GM23338 (cell line): ENCODE data around the gene JARID2. TPM values are rescaled to one million over a fixed set of nuclear protein-coding genes. Genes with fewer than 3 reads are reported as not detected.
A peak's percentile ranks its signal among the peaks of the same experiment; 100 is the strongest.

ENCODE experiments used
- ATAC-seq: fragments of 200-7000 bp; cut with Tn5 transposase; 3 replicates; pipeline ENCODE4 v1.9.1; 2020
- DNase-seq: peaks from one replicate; pipeline ENCODE4 v3.0.0-alpha.2; 2015; ENCODE audit warnings: low spot score
- H2AFZ ChIP-seq: fragments of 200-600 bp; sonication (generic); 2 replicates; pipeline ENCODE4 v1.8.0; 2016; ENCODE audit warnings: antibody characterized with exemption, mild to moderate bottlenecking, moderate library complexity
- H3F3A ChIP-seq: fragments of 200-600 bp; sonication (generic); replicated peaks from 2 replicates; pipeline ENCODE4 v1.8.0; 2017; ENCODE audit warnings: antibody characterized with exemption, mixed run types, low read depth
- H3K27ac ChIP-seq: fragments of 200-600 bp; sonication (generic); 2 replicates; pipeline ENCODE4 v1.6.1; 2016; ENCODE audit warnings: low read depth
- H3K27me3 ChIP-seq: fragments of 200-600 bp; sonication (generic); 2 replicates; pipeline ENCODE4 v1.8.0; 2016; ENCODE audit warnings: mild to moderate bottlenecking, mixed run types, moderate library complexity; ENCODE audit not compliant: insufficient read depth
- H3K36me3 ChIP-seq: fragments of 200-600 bp; sonication (generic); 2 replicates; pipeline ENCODE4 v1.8.0; 2016; ENCODE audit warnings: mild to moderate bottlenecking; ENCODE audit not compliant: insufficient read depth
- H3K4me1 ChIP-seq: fragments of 200-600 bp; sonication (generic); 2 replicates; pipeline ENCODE4 v1.8.0; 2016; ENCODE audit warnings: mild to moderate bottlenecking, moderate library complexity; ENCODE audit not compliant: insufficient read depth
- H3K4me2 ChIP-seq: fragments of 200-600 bp; sonication (generic); 2 replicates; pipeline ENCODE4 v1.7.1; 2017; ENCODE audit warnings: mixed run types
- H3K4me3 ChIP-seq: fragments of 200-600 bp; sonication (generic); 2 replicates; pipeline ENCODE4 v1.6.1; 2016; ENCODE audit warnings: mixed run types
- H3K79me2 ChIP-seq: fragments of 200-600 bp; sonication (generic); replicated peaks from 2 replicates; pipeline ENCODE4 v1.8.0; 2017; ENCODE audit warnings: mild to moderate bottlenecking; ENCODE audit not compliant: insufficient read depth
- H3K9me2 ChIP-seq: fragments of 200-600 bp; sonication (generic); 2 replicates; pipeline ENCODE4 v1.8.0; 2017; ENCODE audit not compliant: insufficient read depth
- H4K20me1 ChIP-seq: fragments of 200-600 bp; sonication (generic); replicated peaks from 2 replicates; pipeline ENCODE4 v1.8.0; 2017; ENCODE audit warnings: mild to moderate bottlenecking; ENCODE audit not compliant: insufficient read depth
- H3K27ac Mint-ChIP-seq: 2 replicates; pipeline ENCODE4 v1.8.0; 2020; ENCODE audit warnings: inconsistent platforms, mild to moderate bottlenecking, moderate library complexity, mixed read lengths
- H3K27me3 Mint-ChIP-seq: 3 replicates; pipeline ENCODE4 v1.8.0; 2022; ENCODE audit warnings: low read depth, mild to moderate bottlenecking, moderate library complexity, mixed read lengths, inconsistent platforms; ENCODE audit not compliant: insufficient read depth, poor library complexity
- H3K36me3 Mint-ChIP-seq: 3 replicates; pipeline ENCODE4 v1.8.0; 2021; ENCODE audit warnings: low read depth, mild to moderate bottlenecking, inconsistent platforms, moderate library complexity, mixed read lengths
- H3K4me1 Mint-ChIP-seq: 3 replicates; pipeline ENCODE4 v1.8.0; 2020; ENCODE audit warnings: mild to moderate bottlenecking, inconsistent platforms, mixed read lengths
- H3K4me3 Mint-ChIP-seq: 3 replicates; pipeline ENCODE4 v1.8.0; 2021; ENCODE audit warnings: moderate library complexity, mild to moderate bottlenecking, inconsistent platforms, mixed read lengths
- H3K9me3 Mint-ChIP-seq: 3 replicates; pipeline ENCODE4 v1.8.0; 2020; ENCODE audit warnings: moderate library complexity, mild to moderate bottlenecking, inconsistent platforms, mixed read lengths
- CTCF ChIP-seq, 2 experiments: fragments of 200-600 bp in 1 of 2; sonication (generic) in 1 of 2; conservative IDR thresholded peaks; 2 replicates each; pipeline versions ENCODE4 v1.5.1 to v1.6.1; 2016 to 2017; ENCODE audit warnings: antibody characterized with exemption in 2 of 2, low read depth in 2 of 2, mild to moderate bottlenecking in 2 of 2, moderate library complexity in 1 of 2
- EZH2 ChIP-seq: fragments of 200-600 bp; sonication (generic); IDR thresholded peaks from one replicate; pipeline ENCODE4 v1.8.0; 2017; ENCODE audit warnings: antibody characterized with exemption, mild to moderate bottlenecking, low read depth; ENCODE audit not compliant: unreplicated experiment
- EZH2phosphoT487 ChIP-seq: fragments of 200-600 bp; sonication (generic); IDR thresholded peaks from one replicate; pipeline ENCODE4 v1.8.1; 2018; ENCODE audit warnings: antibody characterized with exemption; ENCODE audit not compliant: unreplicated experiment
- JUNB ChIP-seq: IDR thresholded peaks from one replicate; pipeline ENCODE4 v1.6.1; 2016; ENCODE audit warnings: antibody characterized with exemption; ENCODE audit not compliant: unreplicated experiment
- NANOG ChIP-seq: IDR thresholded peaks from 2 replicates; pipeline ENCODE4 v1.6.1; 2016; ENCODE audit warnings: antibody characterized with exemption, borderline replicate concordance
- POLR2AphosphoS5 ChIP-seq: IDR thresholded peaks from 2 replicates; pipeline ENCODE4 v1.6.1; 2016; ENCODE audit warnings: antibody characterized with exemption, low read depth
- ZNF114 ChIP-seq: fragments of 250-450 bp; sonication (Bioruptor Pico); IDR thresholded peaks from 2 replicates; pipeline ENCODE4 v1.5.0; 2020; ENCODE audit warnings: mild to moderate bottlenecking, moderate library complexity
- ZNF331 ChIP-seq: fragments of 250-450 bp; sonication (Bioruptor Pico); IDR thresholded peaks from 2 replicates; pipeline ENCODE4 v1.5.0; 2020; ENCODE audit warnings: low read depth, mild to moderate bottlenecking, moderate library complexity
- ZNF462 ChIP-seq: fragments of 250-450 bp; sonication (Bioruptor Pico); IDR thresholded peaks from 2 replicates; pipeline ENCODE4 v1.5.0; 2020; ENCODE audit warnings: mild to moderate bottlenecking, moderate library complexity
- polyA plus RNA-seq: library from polyadenylated mRNA; unstranded; fragments of >200 nt; fragmentation: Nextera tagmentation; extraction: Ambion mirVana; gene quantifications from 2 replicates; pipeline ENCODE4 v1.2.1, GENCODE V29; 2016
- total RNA-seq: library from RNA; depleted of rRNA; stranded (reverse); fragments of >200 nt; shearing (Covaris generic); gene quantifications from 2 replicates; pipeline ENCODE4 v1.2.3, GENCODE V29; 2014
- TF ChIP-seq, protein P1 (sequence below): IDR thresholded peaks from 2 replicates; pipeline ENCODE4 v1.6.1; 2016; ENCODE audit warnings: antibody characterized with exemption

The JARID2 gene
- total and polyA plus RNA-seq, 2 experiments from 2014 or later, result 92.8 to 196 TPM

DNA sequence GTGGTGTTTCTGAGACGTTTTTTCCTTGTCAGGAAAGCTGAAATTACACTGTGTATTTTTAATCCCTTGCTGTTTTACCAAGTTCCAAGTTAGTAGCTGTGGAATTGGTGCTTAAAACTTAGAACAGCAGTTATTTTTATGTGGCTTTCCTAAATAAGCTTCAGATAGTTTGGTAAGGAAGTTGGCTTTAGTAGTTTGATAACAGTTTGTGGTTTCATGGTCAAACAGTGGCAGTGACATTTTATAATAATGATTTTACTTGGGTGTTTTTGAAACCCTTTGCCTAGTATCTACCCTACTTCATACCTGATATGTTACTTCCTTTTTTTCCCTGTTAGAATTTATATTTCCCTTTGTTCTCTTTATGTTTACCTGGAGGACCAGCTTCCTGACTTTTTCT, 164.9 kb downstream of the JARID2 start:
- ATAC-seq, result no peak

More for the DNA sequence above, 164.9 kb downstream of the JARID2 start:
- no peak for TF ChIP-seq NANOG
- no peak for TF ChIP-seq JUNB
- no peak for TF ChIP-seq ZNF331 (CRISPR knock-in tag)
- no peak for TF ChIP-seq EZH2
- TF ChIP-seq CTCF (conservative IDR thresholded peaks at IDR 0.05; ENCODE audit: low read depth in 2 of 2), result no peak
- no peak for TF ChIP-seq POLR2AphosphoS5
- TF ChIP-seq ZNF114 (CRISPR knock-in tag), result no peak
- no peak for TF ChIP-seq EZH2phosphoT487
- TF ChIP-seq, protein P1, sequence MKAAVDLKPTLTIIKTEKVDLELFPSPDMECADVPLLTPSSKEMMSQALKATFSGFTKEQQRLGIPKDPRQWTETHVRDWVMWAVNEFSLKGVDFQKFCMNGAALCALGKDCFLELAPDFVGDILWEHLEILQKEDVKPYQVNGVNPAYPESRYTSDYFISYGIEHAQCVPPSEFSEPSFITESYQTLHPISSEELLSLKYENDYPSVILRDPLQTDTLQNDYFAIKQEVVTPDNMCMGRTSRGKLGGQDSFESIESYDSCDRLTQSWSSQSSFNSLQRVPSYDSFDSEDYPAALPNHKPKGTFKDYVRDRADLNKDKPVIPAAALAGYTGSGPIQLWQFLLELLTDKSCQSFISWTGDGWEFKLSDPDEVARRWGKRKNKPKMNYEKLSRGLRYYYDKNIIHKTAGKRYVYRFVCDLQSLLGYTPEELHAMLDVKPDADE, result no peak
- no peak for TF ChIP-seq ZNF462 (CRISPR knock-in tag)
- Histone ChIP-seq H3K9me2 (no peaks in the 10 kb centered on the region), H3K4me2 (peak overlapping the region; percentile 62), H3K27me3 (no peaks in the 10 kb centered on the region), H3F3A (no peaks in the 10 kb centered on the region; the same call in 1 of the 2 replicates), H3K4me3 (no peak overlapping the region), H3K4me1 (peaks cover 85% of the 10 kb centered on the region), H3K36me3 (peaks cover 11% of the 10 kb centered on the region), H2AFZ (no peak overlapping the region), H4K20me1 (peaks cover 85% of the 10 kb centered on the region), H3K79me2 (peaks cover 96% of the 10 kb centered on the region), H3K27ac (peak overlapping the region; percentile 73)
- peaks cover 83% of the 10 kb centered on the region for H3K4me1 Mint-ChIP-seq
- peaks cover 53% of the 10 kb centered on the region for H3K36me3 Mint-ChIP-seq
- no peak overlapping the region for H3K4me3 Mint-ChIP-seq
- no peak overlapping the region for H3K27ac Mint-ChIP-seq
- peaks cover 16% of the 10 kb centered on the region for H3K9me3 Mint-ChIP-seq
- peaks cover 13% of the 10 kb centered on the region for H3K27me3 Mint-ChIP-seq
- DNase-seq, result no peak
